A549 (cell line): ENCODE measurements around the gene LEMD1.

Source experiments
- CEBPB ChIP-seq, 2 experiments: fragments of >200 bp in 1 of 2; sonication (Bioruptor Twin) in 1 of 2; formaldehyde crosslinking in 1 of 2; IDR thresholded peaks; 2 replicates each; pipeline ENCODE4 v1.6.1; 2012 to 2016
- CTCF ChIP-seq: fragments of >200 bp; sonication (Bioruptor Twin); formaldehyde crosslinking; IDR thresholded peaks from 3 replicates; pipeline ENCODE4 v1.5.1; 2016
- MAZ ChIP-seq: fragments of 150-350 bp; IDR thresholded peaks from 2 replicates; pipeline ENCODE4 v1.6.1; 2014; ENCODE audit warnings: antibody characterized with exemption, low read depth, low read length, borderline replicate concordance
- POLR2A ChIP-seq: IDR thresholded peaks from 2 replicates; pipeline ENCODE4 v1.6.1; 2012; ENCODE audit warnings: mild to moderate bottlenecking, low read length
- POLR2AphosphoS2 ChIP-seq: conservative IDR thresholded peaks from 2 replicates; pipeline ENCODE4 v1.6.1; 2012; ENCODE audit warnings: low read length, improper control_type of control experiment, inconsistent platforms
- RAD21 ChIP-seq, 2 experiments: fragments of >200 bp in 1 of 2; sonication (Bioruptor Twin) in 1 of 2; formaldehyde crosslinking in 1 of 2; IDR thresholded peaks in 1 of 2; conservative IDR thresholded peaks in 1 of 2; 2 replicates in 1 of 2; 3 replicates in 1 of 2; pipeline ENCODE4 v1.6.1; 2012 to 2018; ENCODE audit warnings: inconsistent platforms in 1 of 2
- SMC3 ChIP-seq: fragments of >200 bp; sonication (Bioruptor Twin); formaldehyde crosslinking; IDR thresholded peaks from 3 replicates; pipeline ENCODE4 v1.6.1; 2018; ENCODE audit warnings: inconsistent platforms
- ZFP36 ChIP-seq: fragments of 450-650 bp; IDR thresholded peaks from 2 replicates; pipeline ENCODE4 v1.6.1; 2014; ENCODE audit warnings: borderline replicate concordance; ENCODE audit not compliant: partially characterized antibody
- TF ChIP-seq, protein P1 (sequence below): fragments of 200-600 bp; sonication (generic); IDR thresholded peaks from 2 replicates; pipeline ENCODE4 v1.6.1; 2016; ENCODE audit warnings: antibody characterized with exemption, mild to moderate bottlenecking, moderate library complexity

GRCh38 chr1:205424901-205425600, 3.2 kb upstream of the LEMD1 start:
- TF ChIP-seq CTCF (no peak), RAD21 (conservative IDR thresholded peaks at IDR 0.05 in 1 of 2, IDR thresholded peaks at IDR 0.05 in 1 of 2) (no peak), POLR2A (no peak), SMC3 (no peak), CEBPB (IDR thresholded peaks at IDR 0.05) (no peak), ZFP36 (no peak), MAZ (no peak), POLR2AphosphoS2 (no peak)
- TF ChIP-seq, protein P1, sequence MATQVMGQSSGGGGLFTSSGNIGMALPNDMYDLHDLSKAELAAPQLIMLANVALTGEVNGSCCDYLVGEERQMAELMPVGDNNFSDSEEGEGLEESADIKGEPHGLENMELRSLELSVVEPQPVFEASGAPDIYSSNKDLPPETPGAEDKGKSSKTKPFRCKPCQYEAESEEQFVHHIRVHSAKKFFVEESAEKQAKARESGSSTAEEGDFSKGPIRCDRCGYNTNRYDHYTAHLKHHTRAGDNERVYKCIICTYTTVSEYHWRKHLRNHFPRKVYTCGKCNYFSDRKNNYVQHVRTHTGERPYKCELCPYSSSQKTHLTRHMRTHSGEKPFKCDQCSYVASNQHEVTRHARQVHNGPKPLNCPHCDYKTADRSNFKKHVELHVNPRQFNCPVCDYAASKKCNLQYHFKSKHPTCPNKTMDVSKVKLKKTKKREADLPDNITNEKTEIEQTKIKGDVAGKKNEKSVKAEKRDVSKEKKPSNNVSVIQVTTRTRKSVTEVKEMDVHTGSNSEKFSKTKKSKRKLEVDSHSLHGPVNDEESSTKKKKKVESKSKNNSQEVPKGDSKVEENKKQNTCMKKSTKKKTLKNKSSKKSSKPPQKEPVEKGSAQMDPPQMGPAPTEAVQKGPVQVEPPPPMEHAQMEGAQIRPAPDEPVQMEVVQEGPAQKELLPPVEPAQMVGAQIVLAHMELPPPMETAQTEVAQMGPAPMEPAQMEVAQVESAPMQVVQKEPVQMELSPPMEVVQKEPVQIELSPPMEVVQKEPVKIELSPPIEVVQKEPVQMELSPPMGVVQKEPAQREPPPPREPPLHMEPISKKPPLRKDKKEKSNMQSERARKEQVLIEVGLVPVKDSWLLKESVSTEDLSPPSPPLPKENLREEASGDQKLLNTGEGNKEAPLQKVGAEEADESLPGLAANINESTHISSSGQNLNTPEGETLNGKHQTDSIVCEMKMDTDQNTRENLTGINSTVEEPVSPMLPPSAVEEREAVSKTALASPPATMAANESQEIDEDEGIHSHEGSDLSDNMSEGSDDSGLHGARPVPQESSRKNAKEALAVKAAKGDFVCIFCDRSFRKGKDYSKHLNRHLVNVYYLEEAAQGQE: no peak
